CD4-positive, alpha-beta T cell treated with Interleukin-2 at 100 ng/mL for 4 hours (primary cell): ENCODE data around the gene ADAMTS15.

ENCODE experiments used
- DNase-seq: peaks from one replicate; pipeline ENCODE4 v3.0.0-alpha.2; 2020; ENCODE audit warnings: low spot score

Gene ADAMTS15

GRCh38 chr11:130448416-130449309, at the start of gene ADAMTS15:
Gene ADAMTS15 (plus strand): TSS chr11:130448645. CDS start chr11:130448974, 329 bp downstream.
- DNase-seq = no peak

GRCh38 chr11:130399196-130399595, 49.2 kb upstream of the ADAMTS15 start:
- DNase-seq = no peak

GRCh38 chr11:130400781-130401483, 47.5 kb upstream of the ADAMTS15 start:
- DNase-seq = no peak

GRCh38 chr11:130402570-130402969, 45.9 kb upstream of the ADAMTS15 start:
- DNase-seq = no peak

- DNase-seq = no peak
Measured at GRCh38 chr11:130403271-130403804, 45.1 kb upstream of the ADAMTS15 start.

GRCh38 chr11:130403967-130404366, 44.5 kb upstream of the ADAMTS15 start:
- DNase-seq = no peak

- DNase-seq = no peak
Measured at GRCh38 chr11:130404727-130405126, 43.7 kb upstream of the ADAMTS15 start.

- DNase-seq = no peak
Measured at GRCh38 chr11:130405428-130405827, 43.0 kb upstream of the ADAMTS15 start.

GRCh38 chr11:130407978-130408377, 40.5 kb upstream of the ADAMTS15 start:
- no peak for DNase-seq

GRCh38 chr11:130408401-130408890, 40.0 kb upstream of the ADAMTS15 start:
- DNase-seq = no peak

- no peak for DNase-seq
Measured at GRCh38 chr11:130408901-130409300, 39.5 kb upstream of the ADAMTS15 start.

- no peak for DNase-seq
Measured at GRCh38 chr11:130409594-130410388, 38.7 kb upstream of the ADAMTS15 start.

GRCh38 chr11:130411223-130411622, 37.2 kb upstream of the ADAMTS15 start:
- DNase-seq = no peak

GRCh38 chr11:130413405-130414106, 34.9 kb upstream of the ADAMTS15 start:
- no peak for DNase-seq

GRCh38 chr11:130414107-130415080, 34.1 kb upstream of the ADAMTS15 start:
- DNase-seq = no peak

- DNase-seq = no peak
Measured at GRCh38 chr11:130415731-130416529, 32.5 kb upstream of the ADAMTS15 start.

GRCh38 chr11:130416530-130416882, 31.9 kb upstream of the ADAMTS15 start:
- DNase-seq = no peak

- no peak for DNase-seq
Measured at GRCh38 chr11:130416906-130417305, 31.5 kb upstream of the ADAMTS15 start.

GRCh38 chr11:130418210-130418609, 30.2 kb upstream of the ADAMTS15 start:
- no peak for DNase-seq
